SU-DHL-6 (cell line): ENCODE measurements around the gene PIN1.

Source experiments
- H2AFZ ChIP-seq: fragments of 200-600 bp; sonication (generic); 2 replicates; pipeline ENCODE4 v1.6.1; 2014; ENCODE audit warnings: low read depth, mild to moderate bottlenecking, moderate library complexity, mixed read lengths, antibody characterized with exemption, low read length; ENCODE audit not compliant: severe bottlenecking
- H3F3A ChIP-seq: fragments of 200-600 bp; shearing (Covaris generic); 2 replicates; pipeline ENCODE4 v1.6.0; 2016; ENCODE audit warnings: antibody characterized with exemption, mild to moderate bottlenecking; ENCODE audit not compliant: insufficient read depth
- H3K27ac ChIP-seq: fragments of 200-600 bp; sonication (generic); 2 replicates; pipeline ENCODE4 v1.5.1; 2016; ENCODE audit warnings: low read depth, mild to moderate bottlenecking, low read length, moderate library complexity, mixed read lengths
- H3K27me3 ChIP-seq: fragments of 200-600 bp; sonication (generic), shearing (Covaris generic); 2 replicates; pipeline ENCODE4 v1.6.0; 2014; ENCODE audit warnings: mild to moderate bottlenecking, low read length
- H3K36me3 ChIP-seq: fragments of 200-600 bp; sonication (generic); 2 replicates; pipeline ENCODE4 v1.6.1; 2014; ENCODE audit warnings: mild to moderate bottlenecking, low read length, mixed read lengths
- H3K4me2 ChIP-seq: fragments of 300-600, 200-600 bp; shearing (Covaris generic), sonication (generic); 2 replicates; pipeline ENCODE4 v1.6.0; 2014; ENCODE audit warnings: low read length, low read depth, mild to moderate bottlenecking; ENCODE audit not compliant: poor library complexity, severe bottlenecking
- H3K4me3 ChIP-seq: fragments of 200-600 bp; sonication (generic); 2 replicates; pipeline ENCODE4 v1.5.1; 2014; ENCODE audit warnings: antibody characterized with exemption, low read length, mild to moderate bottlenecking, mixed read lengths; ENCODE audit not compliant: insufficient read depth, poor library complexity, severe bottlenecking
- H3K79me2 ChIP-seq: fragments of 200-600 bp; sonication (generic); 2 replicates; pipeline ENCODE4 v1.6.1; 2014; ENCODE audit warnings: mild to moderate bottlenecking, low read length, moderate library complexity; ENCODE audit not compliant: insufficient read depth
- H3K9ac ChIP-seq: fragments of 200-600 bp; sonication (generic); 2 replicates; pipeline ENCODE4 v1.7.0; 2014; ENCODE audit warnings: mild to moderate bottlenecking, low read length
- H3K9me2 ChIP-seq: fragments of 200-600 bp; sonication (generic); replicated peaks from 2 replicates; pipeline ENCODE4 v1.6.1; 2014; ENCODE audit warnings: low read length; ENCODE audit not compliant: insufficient read depth
- H3K9me3 ChIP-seq: fragments of 200-600 bp; sonication (generic); 2 replicates; pipeline ENCODE4 v1.6.1; 2014; ENCODE audit warnings: low read length, mixed read lengths; ENCODE audit not compliant: insufficient read depth
- H4K20me1 ChIP-seq: fragments of 200-600 bp; sonication (generic); 2 replicates; pipeline ENCODE4 v1.6.1; 2014; ENCODE audit warnings: low read depth, mild to moderate bottlenecking, antibody characterized with exemption, low read length, moderate library complexity, mixed read lengths
- EZH2phosphoT487 ChIP-seq: fragments of 200-600 bp; sonication (generic), shearing (Covaris generic); conservative IDR thresholded peaks from 2 replicates; pipeline ENCODE4 v1.6.1; 2018; ENCODE audit warnings: mild to moderate bottlenecking, antibody characterized with exemption, low read length, moderate library complexity, mixed read lengths
- TF ChIP-seq, protein P1 (sequence below): fragments of 200-600 bp; sonication (generic); IDR thresholded peaks from one replicate; pipeline ENCODE4 v1.5.1; 2017; ENCODE audit warnings: antibody characterized with exemption, mild to moderate bottlenecking, low read length, moderate library complexity; ENCODE audit not compliant: insufficient read depth, poor library complexity, severe bottlenecking

PIN1 gene

DNA sequence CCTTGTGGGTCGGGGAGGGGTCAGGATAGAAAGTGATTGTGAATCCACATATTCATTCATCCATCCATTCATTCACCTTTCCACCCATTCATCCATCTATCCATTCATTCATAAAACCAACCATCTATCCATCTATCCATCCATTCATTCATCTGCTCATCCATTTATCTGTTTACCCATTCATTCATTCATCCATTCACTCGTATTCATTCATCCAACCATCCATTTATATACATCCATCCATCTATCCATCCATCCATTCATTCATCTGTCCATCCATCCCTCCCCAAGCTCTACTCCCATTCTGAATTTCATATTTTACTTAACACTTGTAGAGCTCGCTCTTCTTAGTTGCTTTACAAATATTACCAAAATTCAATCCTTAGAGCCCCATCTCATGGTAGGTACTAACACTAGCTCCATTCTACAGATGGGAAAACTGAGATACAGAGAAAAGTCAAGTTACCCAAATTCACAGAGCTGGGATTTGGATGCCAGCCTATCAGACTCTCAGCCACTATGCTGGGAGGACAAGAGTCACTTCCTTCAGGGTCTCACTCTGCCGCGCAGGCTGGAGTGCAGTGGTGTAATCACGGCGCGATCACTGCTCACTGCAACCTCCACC lies 37.6 kb downstream of the PIN1 start:
- Histone ChIP-seq H3K79me2 (no peaks in the 10 kb centered on the region), H3F3A (no peaks in the 10 kb centered on the region), H3K9me3 (no peaks in the 10 kb centered on the region), H3K36me3 (no peaks in the 10 kb centered on the region), H3K27me3 (no peaks in the 10 kb centered on the region), H3K9me2 (no peaks in the 10 kb centered on the region), H3K4me2 (no peak overlapping the region), H3K4me3 (no peak overlapping the region), H3K9ac (no peak overlapping the region), H3K27ac (no peak overlapping the region), H4K20me1 (no peaks in the 10 kb centered on the region), H2AFZ (no peak overlapping the region)
- TF ChIP-seq EZH2phosphoT487 = no peak
- TF ChIP-seq, protein P1, sequence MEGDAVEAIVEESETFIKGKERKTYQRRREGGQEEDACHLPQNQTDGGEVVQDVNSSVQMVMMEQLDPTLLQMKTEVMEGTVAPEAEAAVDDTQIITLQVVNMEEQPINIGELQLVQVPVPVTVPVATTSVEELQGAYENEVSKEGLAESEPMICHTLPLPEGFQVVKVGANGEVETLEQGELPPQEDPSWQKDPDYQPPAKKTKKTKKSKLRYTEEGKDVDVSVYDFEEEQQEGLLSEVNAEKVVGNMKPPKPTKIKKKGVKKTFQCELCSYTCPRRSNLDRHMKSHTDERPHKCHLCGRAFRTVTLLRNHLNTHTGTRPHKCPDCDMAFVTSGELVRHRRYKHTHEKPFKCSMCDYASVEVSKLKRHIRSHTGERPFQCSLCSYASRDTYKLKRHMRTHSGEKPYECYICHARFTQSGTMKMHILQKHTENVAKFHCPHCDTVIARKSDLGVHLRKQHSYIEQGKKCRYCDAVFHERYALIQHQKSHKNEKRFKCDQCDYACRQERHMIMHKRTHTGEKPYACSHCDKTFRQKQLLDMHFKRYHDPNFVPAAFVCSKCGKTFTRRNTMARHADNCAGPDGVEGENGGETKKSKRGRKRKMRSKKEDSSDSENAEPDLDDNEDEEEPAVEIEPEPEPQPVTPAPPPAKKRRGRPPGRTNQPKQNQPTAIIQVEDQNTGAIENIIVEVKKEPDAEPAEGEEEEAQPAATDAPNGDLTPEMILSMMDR = no peak

DNA sequence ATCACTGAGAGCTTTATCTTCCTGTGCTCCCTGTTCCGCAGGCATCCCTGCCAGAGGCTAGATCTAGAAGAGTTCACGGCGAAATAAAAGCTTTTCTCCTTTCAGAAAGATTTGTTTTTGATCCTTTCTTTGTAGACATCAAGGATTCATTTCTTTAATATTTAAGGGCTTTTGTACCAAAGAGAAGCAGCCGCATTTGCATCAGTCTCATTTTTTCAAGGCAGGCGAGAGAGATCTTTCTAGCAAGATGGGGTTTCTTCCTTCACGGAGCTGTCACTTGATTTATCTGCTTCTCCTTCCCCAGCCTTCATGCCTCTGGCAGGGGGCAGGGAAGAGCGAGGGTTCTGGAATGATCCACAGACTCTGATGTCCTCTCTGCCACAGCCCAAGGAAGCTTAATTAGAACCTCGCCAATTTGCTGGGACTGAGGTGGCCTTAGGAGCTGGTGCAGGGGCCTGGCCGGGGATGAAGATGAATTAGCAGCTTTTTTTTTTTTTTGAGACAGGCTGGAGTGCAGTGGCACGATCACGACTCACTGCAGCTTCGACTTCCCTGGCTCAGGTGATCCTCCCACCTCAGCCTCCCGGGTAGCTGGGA lies 40.0 kb downstream of the PIN1 start:
- Histone ChIP-seq H3K4me3 (no peak overlapping the region), H3F3A (no peaks in the 10 kb centered on the region), H3K36me3 (no peaks in the 10 kb centered on the region), H3K4me2 (no peak overlapping the region), H3K79me2 (no peaks in the 10 kb centered on the region), H3K9me2 (no peaks in the 10 kb centered on the region), H3K27ac (no peak overlapping the region), H4K20me1 (no peaks in the 10 kb centered on the region), H2AFZ (no peak overlapping the region), H3K27me3 (no peaks in the 10 kb centered on the region), H3K9ac (no peak overlapping the region), H3K9me3 (no peaks in the 10 kb centered on the region)
- TF ChIP-seq EZH2phosphoT487 = no peak
- TF ChIP-seq, protein P1 = no peak

DNA sequence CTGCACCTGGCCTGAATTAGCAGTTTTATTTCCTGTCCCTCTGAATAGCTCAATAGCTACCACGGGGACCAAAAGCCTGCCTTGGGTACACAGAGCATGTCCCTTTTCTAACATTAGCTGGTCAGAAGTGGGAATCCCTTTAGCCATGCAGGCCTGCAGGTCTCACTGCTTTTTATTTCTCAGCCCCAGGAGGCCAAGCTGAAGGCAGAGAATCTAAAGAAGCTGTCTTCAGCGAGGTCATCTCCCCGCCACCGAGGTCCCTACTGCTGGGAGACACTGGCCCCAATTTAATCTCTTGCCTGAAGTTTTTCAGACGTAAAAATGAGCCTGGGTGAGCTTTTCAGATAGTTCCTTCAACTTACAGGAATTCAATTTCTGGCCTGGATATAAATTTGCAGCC lies 40.7 kb downstream of the PIN1 start:
- Histone ChIP-seq H3K27me3 (no peaks in the 10 kb centered on the region), H3K9ac (no peak overlapping the region), H3K9me3 (no peaks in the 10 kb centered on the region), H3K36me3 (no peaks in the 10 kb centered on the region), H3F3A (no peaks in the 10 kb centered on the region), H3K4me3 (no peak overlapping the region), H3K9me2 (no peaks in the 10 kb centered on the region), H2AFZ (no peak overlapping the region), H3K79me2 (no peaks in the 10 kb centered on the region), H3K27ac (no peak overlapping the region), H3K4me2 (no peak overlapping the region), H4K20me1 (no peaks in the 10 kb centered on the region)
- TF ChIP-seq, protein P1 = no peak
- TF ChIP-seq EZH2phosphoT487 = no peak
